WTC11 (cell line): Measurements from ENCODE around the gene PGAP2. TPM values are rescaled to one million over a fixed set of nuclear protein-coding genes. Genes with fewer than 3 reads are reported as not detected.

Experiments used
- ATAC-seq: fragments of 200-7000 bp; cut with Tn5 transposase; 2 replicates; pipeline ENCODE4 v1.10.0; 2021; ENCODE audit warnings: mild to moderate bottlenecking, moderate library complexity
- CTCF ChIA-PET: fragments of 300-600 bp; sonication (Branson Sonifier 250); formaldehyde crosslinking; loops from one replicate; lab custom pipeline; 2021; ENCODE audit warnings: antibody characterized with exemption; lab: Charles Lee
- POLR2A ChIA-PET: fragments of 350-600 bp; sonication (Branson Sonifier 250); formaldehyde crosslinking; loops from one replicate; lab custom pipeline; 2021; ENCODE audit warnings: antibody characterized with exemption; lab: Charles Lee
- DNase-seq: peaks from one replicate; pipeline ENCODE4 v3.0.0; 2021; ENCODE audit warnings: low spot score
- H3K27ac Mint-ChIP-seq: 2 replicates; pipeline ENCODE4 v1.8.0; 2021; ENCODE audit warnings: mixed read lengths
- H3K27me3 Mint-ChIP-seq: 2 replicates; pipeline ENCODE4 v1.8.0; 2021; ENCODE audit warnings: low read depth, mild to moderate bottlenecking, moderate library complexity, mixed read lengths
- H3K36me3 Mint-ChIP-seq: 2 replicates; pipeline ENCODE4 v1.8.0; 2021; ENCODE audit warnings: mixed read lengths
- H3K4me1 Mint-ChIP-seq: 2 replicates; pipeline ENCODE4 v1.8.0; 2022; ENCODE audit warnings: mixed read lengths
- H3K4me3 Mint-ChIP-seq: 2 replicates; pipeline ENCODE4 v1.8.0; 2021; ENCODE audit warnings: mild to moderate bottlenecking, moderate library complexity, mixed read lengths
- H3K9me3 Mint-ChIP-seq: 2 replicates; pipeline ENCODE4 v1.8.0; 2021; ENCODE audit warnings: mixed read lengths
- CBFB ChIP-seq: sonication (generic); formaldehyde crosslinking; IDR thresholded peaks from 2 replicates; pipeline ENCODE4 v1.8.1; 2022; ENCODE audit warnings: mild to moderate bottlenecking, low read depth, missing genetic modification reagents
- ESRRA ChIP-seq: sonication (generic); formaldehyde crosslinking; IDR thresholded peaks from 2 replicates; pipeline ENCODE4 v1.8.1; 2022; ENCODE audit warnings: mild to moderate bottlenecking, missing genetic modification reagents, borderline replicate concordance
- ETV6 ChIP-seq: sonication (generic); formaldehyde crosslinking; IDR thresholded peaks from 2 replicates; pipeline ENCODE4 v1.8.1; 2022; ENCODE audit warnings: mild to moderate bottlenecking, missing genetic modification reagents
- FOXJ3 ChIP-seq: sonication (generic); formaldehyde crosslinking; IDR thresholded peaks from 2 replicates; pipeline ENCODE4 v1.9.0; 2021; ENCODE audit warnings: missing genetic modification reagents, mild to moderate bottlenecking, borderline replicate concordance
- FOXP1 ChIP-seq: sonication (generic); formaldehyde crosslinking; IDR thresholded peaks from 2 replicates; pipeline ENCODE4 v1.8.0; 2022; ENCODE audit warnings: missing genetic modification reagents, mild to moderate bottlenecking, moderate library complexity, borderline replicate concordance
- GRHL2 ChIP-seq: fragments of 250-450 bp; sonication (Bioruptor Pico); IDR thresholded peaks from 2 replicates; pipeline ENCODE4 v1.8.0; 2022; ENCODE audit warnings: mild to moderate bottlenecking, moderate library complexity; ENCODE audit not compliant: insufficient replicate concordance, severe bottlenecking
- MXD4 ChIP-seq: fragments of 250-450 bp; sonication (Bioruptor Pico); IDR thresholded peaks from 2 replicates; pipeline ENCODE4 v1.8.0; 2021; ENCODE audit warnings: mild to moderate bottlenecking, moderate library complexity, borderline replicate concordance
- NR1H2 ChIP-seq: sonication (generic); formaldehyde crosslinking; IDR thresholded peaks from 2 replicates; pipeline ENCODE4 v1.9.0; 2021; ENCODE audit warnings: mild to moderate bottlenecking, moderate library complexity, missing genetic modification reagents
- NR3C1 ChIP-seq: sonication (generic); formaldehyde crosslinking; conservative IDR thresholded peaks from 2 replicates; pipeline ENCODE4 v1.8.1; 2023; ENCODE audit warnings: low read depth, mild to moderate bottlenecking, missing genetic modification reagents
- PRRX2 ChIP-seq: fragments of 250-450 bp; sonication (Bioruptor Pico); IDR thresholded peaks from 2 replicates; pipeline ENCODE4 v1.8.0; 2021; ENCODE audit warnings: mild to moderate bottlenecking
- RELA ChIP-seq: sonication (generic); formaldehyde crosslinking; IDR thresholded peaks from 2 replicates; pipeline ENCODE4 v1.8.1; 2022; ENCODE audit warnings: missing genetic modification reagents, mild to moderate bottlenecking, borderline replicate concordance
- RORB ChIP-seq: fragments of 250-450 bp; sonication (Bioruptor Pico); IDR thresholded peaks from 2 replicates; pipeline ENCODE4 v1.9.0; 2021; ENCODE audit warnings: mild to moderate bottlenecking
- TCF7 ChIP-seq: sonication (generic); formaldehyde crosslinking; IDR thresholded peaks from 2 replicates; pipeline ENCODE4 v1.8.0; 2022; ENCODE audit warnings: mild to moderate bottlenecking, low read depth, missing genetic modification reagents, moderate library complexity
- TEAD1 ChIP-seq: sonication (generic); formaldehyde crosslinking; IDR thresholded peaks from 2 replicates; pipeline ENCODE4 v1.8.0; 2022; ENCODE audit warnings: mild to moderate bottlenecking, missing genetic modification reagents
- TP53 ChIP-seq: sonication (generic); formaldehyde crosslinking; IDR thresholded peaks from 2 replicates; pipeline ENCODE4 v1.8.1; 2023; ENCODE audit warnings: mild to moderate bottlenecking, missing genetic modification reagents
- ZNF263 ChIP-seq: sonication (generic); formaldehyde crosslinking; IDR thresholded peaks from 2 replicates; pipeline ENCODE4 v1.8.1; 2022; ENCODE audit warnings: low read depth, mild to moderate bottlenecking, moderate library complexity, missing genetic modification reagents
- ZNF423 ChIP-seq: fragments of 250-450 bp; sonication (Bioruptor Pico); IDR thresholded peaks from 2 replicates; pipeline ENCODE4 v2.1.2; 2022; ENCODE audit warnings: mild to moderate bottlenecking, moderate library complexity
- total RNA-seq: library from RNA; stranded (reverse); gene quantifications from 3 replicates; pipeline ENCODE4 v1.2.3, GENCODE V29; 2021
- TF ChIP-seq, protein P1 (sequence below): sonication (generic); formaldehyde crosslinking; IDR thresholded peaks from 2 replicates; pipeline ENCODE4 v1.8.1; 2022; ENCODE audit warnings: missing genetic modification reagents, borderline replicate concordance
- TF ChIP-seq, protein P2 (sequence below): sonication (generic); formaldehyde crosslinking; IDR thresholded peaks from 2 replicates; pipeline ENCODE4 v1.8.1; 2023; ENCODE audit warnings: mild to moderate bottlenecking, missing genetic modification reagents, moderate library complexity
- TF ChIP-seq, protein P3 (sequence below): sonication (generic); formaldehyde crosslinking; IDR thresholded peaks from 2 replicates; pipeline ENCODE4 v1.8.1; 2023; ENCODE audit warnings: mild to moderate bottlenecking, moderate library complexity, missing genetic modification reagents
- TF ChIP-seq, protein P4 (sequence below): fragments of 250-450 bp; sonication (Bioruptor Pico); IDR thresholded peaks from 2 replicates; pipeline ENCODE4 v1.9.0; 2021; ENCODE audit warnings: mild to moderate bottlenecking, borderline replicate concordance
- TF ChIP-seq, protein P5 (sequence below): sonication (generic); formaldehyde crosslinking; IDR thresholded peaks from 2 replicates; pipeline ENCODE4 v1.8.1; 2023; ENCODE audit warnings: mild to moderate bottlenecking, missing genetic modification reagents, moderate library complexity
- TF ChIP-seq, protein P6 (sequence below): sonication (generic); formaldehyde crosslinking; IDR thresholded peaks from 2 replicates; pipeline ENCODE4 v1.8.0; 2023; ENCODE audit warnings: missing genetic modification reagents
- TF ChIP-seq, protein P7 (sequence below): sonication (generic); formaldehyde crosslinking; IDR thresholded peaks from 2 replicates; pipeline ENCODE4 v1.8.1; 2023; ENCODE audit warnings: mild to moderate bottlenecking, missing genetic modification reagents
- TF ChIP-seq, protein P8 (sequence below): sonication (generic); formaldehyde crosslinking; IDR thresholded peaks from 2 replicates; pipeline ENCODE4 v1.8.0; 2022; ENCODE audit warnings: mild to moderate bottlenecking, missing genetic modification reagents

Gene PGAP2
- total RNA-seq, 1 experiment from 2014 or later = 43.0 TPM

DNA sequence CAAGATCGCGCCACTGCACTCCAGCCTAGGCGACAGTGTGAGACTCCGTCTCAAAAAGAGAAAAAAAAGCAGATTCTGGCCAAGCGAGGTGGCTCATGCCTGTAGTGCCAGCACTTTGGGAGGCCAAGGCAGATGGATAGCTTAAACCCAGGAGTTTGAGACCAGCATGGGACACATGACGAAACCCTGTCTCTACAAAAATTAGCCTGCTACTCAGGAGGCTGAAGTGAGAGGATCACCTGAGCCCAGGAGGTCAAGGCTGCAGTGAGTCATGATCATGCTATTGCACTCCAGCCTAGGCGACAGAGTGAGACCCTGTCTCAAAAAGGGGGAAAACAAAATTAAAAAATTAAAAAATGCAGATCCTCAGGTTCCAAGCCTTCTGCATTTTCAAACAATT is 14.0 kb downstream of the PGAP2 start:
- POLR2A ChIA-PET = no interaction called here
- Mint-ChIP-seq H3K4me3 (no peak overlapping the region), H3K4me1 (peaks cover 33% of the 10 kb centered on the region), H3K27me3 (no peaks in the 10 kb centered on the region), H3K36me3 (peaks cover 16% of the 10 kb centered on the region), H3K9me3 (no peaks in the 10 kb centered on the region), H3K27ac (no peak overlapping the region)
- TF ChIP-seq, protein P1, sequence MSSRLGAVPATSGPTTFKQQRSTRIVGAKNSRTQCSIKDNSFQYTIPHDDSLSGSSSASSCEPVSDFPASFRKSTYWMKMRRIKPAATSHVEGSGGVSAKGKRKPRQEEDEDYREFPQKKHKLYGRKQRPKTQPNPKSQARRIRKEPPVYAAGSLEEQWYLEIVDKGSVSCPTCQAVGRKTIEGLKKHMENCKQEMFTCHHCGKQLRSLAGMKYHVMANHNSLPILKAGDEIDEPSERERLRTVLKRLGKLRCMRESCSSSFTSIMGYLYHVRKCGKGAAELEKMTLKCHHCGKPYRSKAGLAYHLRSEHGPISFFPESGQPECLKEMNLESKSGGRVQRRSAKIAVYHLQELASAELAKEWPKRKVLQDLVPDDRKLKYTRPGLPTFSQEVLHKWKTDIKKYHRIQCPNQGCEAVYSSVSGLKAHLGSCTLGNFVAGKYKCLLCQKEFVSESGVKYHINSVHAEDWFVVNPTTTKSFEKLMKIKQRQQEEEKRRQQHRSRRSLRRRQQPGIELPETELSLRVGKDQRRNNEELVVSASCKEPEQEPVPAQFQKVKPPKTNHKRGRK = no peak
- TF ChIP-seq, protein P2, sequence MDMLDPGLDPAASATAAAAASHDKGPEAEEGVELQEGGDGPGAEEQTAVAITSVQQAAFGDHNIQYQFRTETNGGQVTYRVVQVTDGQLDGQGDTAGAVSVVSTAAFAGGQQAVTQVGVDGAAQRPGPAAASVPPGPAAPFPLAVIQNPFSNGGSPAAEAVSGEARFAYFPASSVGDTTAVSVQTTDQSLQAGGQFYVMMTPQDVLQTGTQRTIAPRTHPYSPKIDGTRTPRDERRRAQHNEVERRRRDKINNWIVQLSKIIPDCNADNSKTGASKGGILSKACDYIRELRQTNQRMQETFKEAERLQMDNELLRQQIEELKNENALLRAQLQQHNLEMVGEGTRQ (CRISPR knock-in tag) = no peak
- TF ChIP-seq PRRX2 (CRISPR knock-in tag) (no peak), RELA (no peak), RORB (CRISPR knock-in tag) (no peak), NR3C1 (no peak), ETV6 (CRISPR knock-in tag) (no peak), TCF7 (CRISPR knock-in tag) (no peak), GRHL2 (no peak), MXD4 (no peak), ESRRA (no peak), NR1H2 (CRISPR knock-in tag) (no peak), ZNF263 (CRISPR knock-in tag) (no peak), ZNF423 (CRISPR knock-in tag) (no peak)
- TF ChIP-seq, protein P3, sequence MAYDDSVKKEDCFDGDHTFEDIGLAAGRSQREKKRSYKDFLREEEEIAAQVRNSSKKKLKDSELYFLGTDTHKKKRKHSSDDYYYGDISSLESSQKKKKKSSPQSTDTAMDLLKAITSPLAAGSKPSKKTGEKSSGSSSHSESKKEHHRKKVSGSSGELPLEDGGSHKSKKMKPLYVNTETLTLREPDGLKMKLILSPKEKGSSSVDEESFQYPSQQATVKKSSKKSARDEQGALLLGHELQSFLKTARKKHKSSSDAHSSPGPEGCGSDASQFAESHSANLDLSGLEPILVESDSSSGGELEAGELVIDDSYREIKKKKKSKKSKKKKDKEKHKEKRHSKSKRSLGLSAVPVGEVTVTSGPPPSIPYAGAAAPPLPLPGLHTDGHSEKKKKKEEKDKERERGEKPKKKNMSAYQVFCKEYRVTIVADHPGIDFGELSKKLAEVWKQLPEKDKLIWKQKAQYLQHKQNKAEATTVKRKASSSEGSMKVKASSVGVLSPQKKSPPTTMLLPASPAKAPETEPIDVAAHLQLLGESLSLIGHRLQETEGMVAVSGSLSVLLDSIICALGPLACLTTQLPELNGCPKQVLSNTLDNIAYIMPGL (CRISPR knock-in tag) = no peak
- TF ChIP-seq, protein P4, sequence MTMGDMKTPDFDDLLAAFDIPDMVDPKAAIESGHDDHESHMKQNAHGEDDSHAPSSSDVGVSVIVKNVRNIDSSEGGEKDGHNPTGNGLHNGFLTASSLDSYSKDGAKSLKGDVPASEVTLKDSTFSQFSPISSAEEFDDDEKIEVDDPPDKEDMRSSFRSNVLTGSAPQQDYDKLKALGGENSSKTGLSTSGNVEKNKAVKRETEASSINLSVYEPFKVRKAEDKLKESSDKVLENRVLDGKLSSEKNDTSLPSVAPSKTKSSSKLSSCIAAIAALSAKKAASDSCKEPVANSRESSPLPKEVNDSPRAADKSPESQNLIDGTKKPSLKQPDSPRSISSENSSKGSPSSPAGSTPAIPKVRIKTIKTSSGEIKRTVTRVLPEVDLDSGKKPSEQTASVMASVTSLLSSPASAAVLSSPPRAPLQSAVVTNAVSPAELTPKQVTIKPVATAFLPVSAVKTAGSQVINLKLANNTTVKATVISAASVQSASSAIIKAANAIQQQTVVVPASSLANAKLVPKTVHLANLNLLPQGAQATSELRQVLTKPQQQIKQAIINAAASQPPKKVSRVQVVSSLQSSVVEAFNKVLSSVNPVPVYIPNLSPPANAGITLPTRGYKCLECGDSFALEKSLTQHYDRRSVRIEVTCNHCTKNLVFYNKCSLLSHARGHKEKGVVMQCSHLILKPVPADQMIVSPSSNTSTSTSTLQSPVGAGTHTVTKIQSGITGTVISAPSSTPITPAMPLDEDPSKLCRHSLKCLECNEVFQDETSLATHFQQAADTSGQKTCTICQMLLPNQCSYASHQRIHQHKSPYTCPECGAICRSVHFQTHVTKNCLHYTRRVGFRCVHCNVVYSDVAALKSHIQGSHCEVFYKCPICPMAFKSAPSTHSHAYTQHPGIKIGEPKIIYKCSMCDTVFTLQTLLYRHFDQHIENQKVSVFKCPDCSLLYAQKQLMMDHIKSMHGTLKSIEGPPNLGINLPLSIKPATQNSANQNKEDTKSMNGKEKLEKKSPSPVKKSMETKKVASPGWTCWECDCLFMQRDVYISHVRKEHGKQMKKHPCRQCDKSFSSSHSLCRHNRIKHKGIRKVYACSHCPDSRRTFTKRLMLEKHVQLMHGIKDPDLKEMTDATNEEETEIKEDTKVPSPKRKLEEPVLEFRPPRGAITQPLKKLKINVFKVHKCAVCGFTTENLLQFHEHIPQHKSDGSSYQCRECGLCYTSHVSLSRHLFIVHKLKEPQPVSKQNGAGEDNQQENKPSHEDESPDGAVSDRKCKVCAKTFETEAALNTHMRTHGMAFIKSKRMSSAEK (CRISPR knock-in tag) = no peak
- TF ChIP-seq, protein P5, sequence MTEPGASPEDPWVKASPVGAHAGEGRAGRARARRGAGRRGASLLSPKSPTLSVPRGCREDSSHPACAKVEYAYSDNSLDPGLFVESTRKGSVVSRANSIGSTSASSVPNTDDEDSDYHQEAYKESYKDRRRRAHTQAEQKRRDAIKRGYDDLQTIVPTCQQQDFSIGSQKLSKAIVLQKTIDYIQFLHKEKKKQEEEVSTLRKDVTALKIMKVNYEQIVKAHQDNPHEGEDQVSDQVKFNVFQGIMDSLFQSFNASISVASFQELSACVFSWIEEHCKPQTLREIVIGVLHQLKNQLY (CRISPR knock-in tag) = no peak
- no peak for DNase-seq
- no peak for ATAC-seq
- CTCF ChIA-PET = interaction anchor here (1.0 to 1.3 kb wide), 2 partner anchors 13 to 251 kb away, joined by 3 to 4 read pairs; no protein-coding TSS in a partner anchor

DNA sequence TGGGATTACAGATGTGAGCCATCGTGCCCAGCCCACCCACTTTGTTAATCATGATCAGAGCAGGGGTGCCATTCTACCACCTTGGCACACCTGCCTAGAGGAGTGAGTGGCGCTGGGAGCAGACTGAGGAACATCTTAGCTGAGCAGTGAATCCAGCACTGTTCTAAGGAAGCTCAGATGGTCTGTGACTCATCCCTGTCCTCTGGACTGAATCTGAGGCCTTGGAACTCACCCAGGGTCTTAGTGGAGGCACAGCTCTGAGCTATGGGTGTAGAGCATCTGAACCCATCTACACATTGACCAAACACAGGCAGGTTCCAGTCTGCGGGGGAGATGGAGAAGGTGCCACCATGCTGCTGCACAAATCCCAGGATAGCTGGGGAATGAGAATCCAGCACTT is 14.9 kb downstream of the PGAP2 start:
- POLR2A ChIA-PET = no interaction called here
- ATAC-seq (no peak), DNase-seq (no peak)
- TF ChIP-seq TEAD1 (CRISPR knock-in tag) = no peak
- no peak for TF ChIP-seq FOXJ3 (CRISPR knock-in tag)
- no peak for TF ChIP-seq TP53 (CRISPR knock-in tag)
- TF ChIP-seq, protein P6, sequence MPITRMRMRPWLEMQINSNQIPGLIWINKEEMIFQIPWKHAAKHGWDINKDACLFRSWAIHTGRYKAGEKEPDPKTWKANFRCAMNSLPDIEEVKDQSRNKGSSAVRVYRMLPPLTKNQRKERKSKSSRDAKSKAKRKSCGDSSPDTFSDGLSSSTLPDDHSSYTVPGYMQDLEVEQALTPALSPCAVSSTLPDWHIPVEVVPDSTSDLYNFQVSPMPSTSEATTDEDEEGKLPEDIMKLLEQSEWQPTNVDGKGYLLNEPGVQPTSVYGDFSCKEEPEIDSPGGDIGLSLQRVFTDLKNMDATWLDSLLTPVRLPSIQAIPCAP (CRISPR knock-in tag) = no peak
- TF ChIP-seq, protein P7, sequence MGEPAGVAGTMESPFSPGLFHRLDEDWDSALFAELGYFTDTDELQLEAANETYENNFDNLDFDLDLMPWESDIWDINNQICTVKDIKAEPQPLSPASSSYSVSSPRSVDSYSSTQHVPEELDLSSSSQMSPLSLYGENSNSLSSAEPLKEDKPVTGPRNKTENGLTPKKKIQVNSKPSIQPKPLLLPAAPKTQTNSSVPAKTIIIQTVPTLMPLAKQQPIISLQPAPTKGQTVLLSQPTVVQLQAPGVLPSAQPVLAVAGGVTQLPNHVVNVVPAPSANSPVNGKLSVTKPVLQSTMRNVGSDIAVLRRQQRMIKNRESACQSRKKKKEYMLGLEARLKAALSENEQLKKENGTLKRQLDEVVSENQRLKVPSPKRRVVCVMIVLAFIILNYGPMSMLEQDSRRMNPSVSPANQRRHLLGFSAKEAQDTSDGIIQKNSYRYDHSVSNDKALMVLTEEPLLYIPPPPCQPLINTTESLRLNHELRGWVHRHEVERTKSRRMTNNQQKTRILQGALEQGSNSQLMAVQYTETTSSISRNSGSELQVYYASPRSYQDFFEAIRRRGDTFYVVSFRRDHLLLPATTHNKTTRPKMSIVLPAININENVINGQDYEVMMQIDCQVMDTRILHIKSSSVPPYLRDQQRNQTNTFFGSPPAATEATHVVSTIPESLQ (CRISPR knock-in tag) = no peak
- TF ChIP-seq CBFB (CRISPR knock-in tag) = no peak
- TF ChIP-seq, protein P8, sequence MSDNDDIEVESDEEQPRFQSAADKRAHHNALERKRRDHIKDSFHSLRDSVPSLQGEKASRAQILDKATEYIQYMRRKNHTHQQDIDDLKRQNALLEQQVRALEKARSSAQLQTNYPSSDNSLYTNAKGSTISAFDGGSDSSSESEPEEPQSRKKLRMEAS = no peak
- TF ChIP-seq FOXP1 = no peak

More for the DNA sequence above, 14.9 kb downstream of the PGAP2 start:
- no peaks in the 10 kb centered on the region for H3K27me3 Mint-ChIP-seq
- peaks cover 24% of the 10 kb centered on the region for H3K36me3 Mint-ChIP-seq
- H3K27ac Mint-ChIP-seq = no peak overlapping the region
- H3K4me3 Mint-ChIP-seq = no peak overlapping the region
- CTCF ChIA-PET = interaction anchor here (0.6 to 1.3 kb wide), 4 partner anchors 14 to 31 kb away, joined by 3 to 5 read pairs (median 3); no protein-coding TSS in a partner anchor
- H3K4me1 Mint-ChIP-seq = peaks cover 41% of the 10 kb centered on the region
- no peaks in the 10 kb centered on the region for H3K9me3 Mint-ChIP-seq
